Mucosa of gallbladder (tissue), 1 donor: Measurements from ENCODE around the gene SINHCAF. TPM values are rescaled to one million over a fixed set of nuclear protein-coding genes. Genes with fewer than 3 reads are reported as not detected.
"Not testable (repeated sequence)": the region's sequence is repeated elsewhere in the genome, so short reads cannot be mapped to it uniquely, and the experiment has no call there.

Experiments
- DNase-seq: peaks from one replicate; pipeline ENCODE4 v3.0.0-alpha.2; 2020; ENCODE audit warnings: low spot score
- total RNA-seq: library from RNA; stranded (reverse); gene quantifications from one replicate; pipeline ENCODE4 v1.2.1, GENCODE V29; 2021
- donor health status: DM: no; HTN: no; CAD: no.

Gene SINHCAF
- total RNA-seq, 1 donor from 2014 or later, result 73.3 TPM

DNA sequence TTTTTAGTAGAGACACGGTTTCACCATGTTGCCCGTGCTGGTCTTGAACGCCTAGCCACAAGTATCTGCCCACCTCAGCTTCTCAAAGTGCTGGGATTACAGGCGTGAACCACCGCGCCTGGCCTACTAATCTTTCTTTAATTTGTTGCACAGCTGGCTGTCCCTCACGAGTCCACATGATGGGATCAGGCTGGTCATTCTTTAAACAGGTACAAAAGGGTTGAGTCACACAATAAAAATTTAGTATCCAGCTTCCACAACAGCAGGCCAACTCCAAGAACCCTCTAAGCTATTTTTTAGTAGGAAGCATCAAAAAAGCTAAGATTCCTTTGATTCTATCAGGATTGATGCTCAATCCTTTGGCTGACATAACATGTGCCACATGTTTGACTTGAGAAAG lies 17.8 kb downstream of the SINHCAF start:
- no peak for DNase-seq

DNA sequence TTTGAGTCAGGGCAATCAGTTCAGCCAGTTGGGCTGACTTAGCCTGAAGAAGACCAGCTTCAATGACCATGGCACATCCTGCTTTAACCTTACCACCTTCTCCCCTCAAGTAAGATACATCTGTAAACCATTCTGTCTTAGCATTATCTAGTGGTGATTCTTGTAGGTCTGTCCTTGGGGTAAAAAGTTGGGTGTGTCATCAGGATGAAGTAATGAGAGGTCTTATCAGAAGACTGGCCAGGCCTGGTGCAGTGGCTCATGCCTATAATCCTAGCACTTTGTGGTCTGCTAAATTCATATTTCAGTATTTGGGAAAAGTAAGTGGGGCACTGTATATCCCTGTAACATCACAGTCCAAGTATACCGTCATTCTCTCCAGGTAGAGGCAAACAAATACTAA lies 19.1 kb downstream of the SINHCAF start:
- no peak for DNase-seq

DNA sequence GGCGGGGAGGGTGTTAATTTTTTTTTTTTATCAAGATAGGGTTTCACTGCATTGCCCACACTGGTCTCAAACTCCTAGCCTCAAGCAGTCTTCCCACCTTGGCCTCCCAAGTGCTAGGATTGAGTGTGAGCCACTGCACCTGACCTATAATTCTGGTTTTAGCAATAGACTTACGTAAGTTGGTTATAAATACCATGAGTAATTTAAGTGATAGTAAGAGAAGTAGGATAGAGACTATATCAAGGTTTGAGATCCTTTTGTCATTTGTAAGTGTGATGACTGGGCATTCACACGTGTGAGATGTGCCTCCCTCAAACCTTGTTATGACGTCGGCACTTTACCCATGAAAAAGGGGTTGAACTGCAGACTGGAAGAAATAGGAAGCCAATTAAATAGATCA lies 22.5 kb downstream of the SINHCAF start:
- no peak for DNase-seq

DNA sequence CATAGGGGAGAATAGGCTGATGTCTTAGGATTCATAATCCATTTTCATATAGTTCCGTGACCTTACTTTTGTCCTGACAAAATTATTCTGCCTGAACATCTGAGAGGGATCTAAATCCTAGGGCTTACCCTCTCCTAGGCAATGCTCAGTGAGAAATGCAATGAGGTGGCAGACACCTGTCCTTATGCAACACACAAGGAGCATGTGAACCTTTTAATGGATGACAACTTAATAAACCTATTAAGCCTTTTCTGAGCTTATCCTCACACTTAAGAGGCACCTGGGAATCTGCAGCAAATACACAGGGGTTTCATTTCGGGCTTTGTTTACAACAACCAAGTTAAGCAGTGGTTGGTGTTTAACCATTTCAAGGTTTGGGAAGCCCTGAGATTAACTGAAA lies 24.6 kb downstream of the SINHCAF start:
- no peak for DNase-seq

- no peak for DNase-seq
Measured at GRCh38 chr12:31300783-31301182, 25.2 kb downstream of the SINHCAF start.

DNA sequence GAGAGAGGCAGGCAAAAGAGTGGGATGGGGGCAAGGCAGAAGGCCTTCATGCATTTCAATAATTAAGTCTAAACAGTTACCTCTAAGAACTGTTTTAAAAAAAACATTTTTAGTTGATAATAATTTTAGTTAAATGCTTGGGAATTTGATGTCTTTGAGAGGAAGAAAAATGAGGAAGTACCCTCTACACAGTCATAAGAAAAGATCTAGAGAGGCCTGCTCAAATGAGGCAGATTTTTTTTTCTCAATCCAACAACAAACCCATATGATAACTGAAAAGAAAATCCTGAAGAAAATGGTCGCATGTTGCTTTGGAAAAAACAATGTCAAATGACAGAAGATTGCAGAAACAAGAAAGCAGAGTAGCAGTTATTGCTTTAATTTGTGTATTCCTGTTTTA lies 25.6 kb downstream of the SINHCAF start:
- no peak for DNase-seq

DNA sequence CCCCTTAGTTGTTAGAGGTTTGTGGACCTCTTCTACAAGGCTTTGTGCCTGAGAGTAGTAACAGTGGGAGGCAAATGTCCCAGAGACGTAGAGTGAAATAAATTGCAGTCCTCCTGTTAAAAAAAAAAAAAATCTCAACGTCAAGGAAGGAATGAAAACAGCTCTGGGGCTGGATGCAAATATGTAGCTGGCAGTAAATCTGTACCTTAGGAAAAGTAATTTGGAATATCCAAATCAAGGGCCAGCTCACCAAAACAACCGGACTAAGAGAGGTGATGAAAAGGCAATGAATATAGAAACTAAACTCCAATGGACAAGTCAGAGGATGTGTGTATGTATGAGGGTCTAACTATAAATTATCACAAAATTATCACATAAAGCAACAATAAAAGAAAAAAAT lies 27.0 kb downstream of the SINHCAF start:
- DNase-seq, result no peak

- DNase-seq, result no peak
Measured at GRCh38 chr12:31298515-31298910, 27.4 kb downstream of the SINHCAF start.

GRCh38 chr12:31297572-31298514 lies 28.1 kb downstream of the SINHCAF start:
- DNase-seq, result no peak

DNA sequence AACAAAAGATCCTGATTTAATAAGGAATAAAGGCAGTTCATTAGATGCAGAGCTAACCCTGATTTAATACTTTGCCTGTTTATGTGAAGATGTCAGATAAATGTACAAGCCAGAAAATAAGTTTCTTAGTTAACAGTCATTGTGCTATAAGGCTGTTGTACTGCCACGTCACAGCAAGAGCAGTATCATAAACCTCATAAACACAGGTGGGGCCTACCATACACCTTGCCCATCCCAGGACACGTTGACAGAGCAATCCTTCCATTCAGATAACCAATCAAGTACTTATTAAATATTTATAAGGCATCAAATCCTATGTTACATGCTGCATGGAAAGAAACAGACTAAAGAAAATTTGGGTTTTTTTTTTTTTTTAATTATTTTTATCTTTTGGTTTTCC lies 36.5 kb downstream of the SINHCAF start:
- no peak for DNase-seq

DNA sequence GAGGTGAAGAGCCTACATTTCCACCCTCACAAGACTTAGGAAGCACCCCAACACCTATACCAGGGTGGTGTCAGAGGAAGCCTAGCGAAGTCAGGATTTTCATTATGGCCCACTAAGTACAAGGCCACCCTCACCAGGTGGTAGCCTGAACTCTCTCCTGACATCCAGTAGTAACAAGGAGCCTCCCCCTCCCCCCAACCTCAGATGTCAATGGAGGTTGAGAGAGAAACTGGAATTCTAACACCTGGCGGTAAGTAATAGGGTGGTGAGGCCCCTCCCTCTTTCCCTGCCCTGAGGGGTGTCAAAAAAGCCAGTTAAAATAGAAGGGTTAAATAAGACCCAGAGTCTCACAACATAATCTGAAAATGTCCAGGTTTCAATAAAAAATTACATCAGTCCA lies 37.6 kb downstream of the SINHCAF start:
- no peak for DNase-seq

DNA sequence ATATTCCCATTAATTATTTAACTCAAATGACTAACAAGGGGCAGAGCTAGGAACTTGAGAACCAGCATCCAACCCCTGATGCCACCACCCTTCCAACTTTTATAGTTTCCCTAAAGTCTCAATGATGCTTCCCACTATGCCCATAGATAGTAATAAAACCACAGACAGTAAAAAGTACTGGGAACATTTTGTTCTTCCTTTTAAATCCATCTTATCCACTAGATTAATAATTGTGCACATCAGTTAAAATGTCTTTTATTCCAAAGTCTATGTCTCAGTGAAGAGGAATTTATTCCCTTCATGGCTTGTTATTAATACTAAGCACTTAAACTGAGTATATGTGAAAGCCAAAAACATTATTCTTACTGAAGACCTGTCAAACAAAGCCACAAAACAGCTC lies 45.8 kb downstream of the SINHCAF start:
- no peak for DNase-seq

GRCh38 chr12:31279390-31279924 lies 46.5 kb downstream of the SINHCAF start:
- no peak for DNase-seq

- no peak for DNase-seq
Measured at GRCh38 chr12:31278832-31279231, 47.1 kb downstream of the SINHCAF start.

DNA sequence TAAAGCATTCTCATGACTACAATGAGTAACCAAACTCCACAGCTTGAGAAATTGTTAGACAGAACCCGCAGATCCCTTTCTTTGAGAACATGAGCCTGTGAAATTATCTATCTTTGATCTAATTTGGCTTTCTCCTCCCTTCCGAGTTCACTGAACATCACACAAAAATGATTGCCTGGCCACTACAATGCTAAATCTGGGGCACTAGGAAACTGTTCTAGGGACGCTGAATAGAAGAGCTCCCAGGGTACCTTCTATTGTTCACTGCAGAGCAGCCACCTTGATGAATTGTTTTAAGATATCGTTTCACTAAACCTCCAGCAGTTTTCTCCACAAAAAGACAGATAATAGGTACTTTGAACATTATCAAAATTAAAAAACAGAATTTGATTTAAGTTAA lies 47.5 kb downstream of the SINHCAF start:
- no peak for DNase-seq

DNA sequence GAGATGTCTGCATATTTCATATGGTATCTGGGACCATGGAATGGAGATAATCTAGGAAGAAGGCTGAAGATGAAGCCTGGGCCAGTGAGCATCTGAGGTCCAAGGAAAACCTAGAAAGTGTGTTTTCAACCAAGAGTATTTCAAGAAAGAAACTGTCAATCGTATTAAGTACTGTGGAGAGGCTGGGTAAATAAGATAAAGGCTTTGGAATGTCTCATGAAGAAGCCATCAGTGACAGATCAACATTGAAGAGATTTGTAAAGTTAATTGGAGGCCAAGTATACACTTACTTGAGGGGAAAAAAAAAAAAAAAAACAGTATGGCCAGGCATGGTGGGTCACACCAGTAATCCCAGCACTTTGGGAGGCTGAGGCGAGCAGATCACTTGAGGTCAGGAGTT lies 48.9 kb downstream of the SINHCAF start:
- DNase-seq, result no peak

DNA sequence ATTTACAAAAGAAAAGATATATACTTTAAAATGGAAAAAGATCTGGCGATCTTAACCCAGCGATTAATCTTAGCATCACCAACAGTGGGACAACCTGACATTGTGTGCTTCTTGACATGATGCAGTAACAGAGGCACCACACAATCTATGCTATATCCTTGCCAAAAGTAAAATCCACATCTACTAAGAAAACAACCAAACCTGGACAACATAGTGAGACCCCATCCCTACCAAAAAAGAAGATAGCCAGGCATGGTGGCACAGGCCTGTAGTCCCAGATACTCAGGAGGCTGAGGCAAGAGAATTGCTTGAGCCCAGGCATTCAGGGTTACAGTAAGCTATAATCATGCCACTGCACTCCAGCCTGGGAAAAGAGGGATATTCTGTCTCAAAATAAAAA lies 50.5 kb downstream of the SINHCAF start:
- DNase-seq, result no peak

GRCh38 chr12:31274520-31275300 lies 51.2 kb downstream of the SINHCAF start:
- no peak for DNase-seq

- DNase-seq, result not testable (repeated sequence)
Measured at GRCh38 chr12:31273794-31274193, 52.2 kb downstream of the SINHCAF start.

DNA sequence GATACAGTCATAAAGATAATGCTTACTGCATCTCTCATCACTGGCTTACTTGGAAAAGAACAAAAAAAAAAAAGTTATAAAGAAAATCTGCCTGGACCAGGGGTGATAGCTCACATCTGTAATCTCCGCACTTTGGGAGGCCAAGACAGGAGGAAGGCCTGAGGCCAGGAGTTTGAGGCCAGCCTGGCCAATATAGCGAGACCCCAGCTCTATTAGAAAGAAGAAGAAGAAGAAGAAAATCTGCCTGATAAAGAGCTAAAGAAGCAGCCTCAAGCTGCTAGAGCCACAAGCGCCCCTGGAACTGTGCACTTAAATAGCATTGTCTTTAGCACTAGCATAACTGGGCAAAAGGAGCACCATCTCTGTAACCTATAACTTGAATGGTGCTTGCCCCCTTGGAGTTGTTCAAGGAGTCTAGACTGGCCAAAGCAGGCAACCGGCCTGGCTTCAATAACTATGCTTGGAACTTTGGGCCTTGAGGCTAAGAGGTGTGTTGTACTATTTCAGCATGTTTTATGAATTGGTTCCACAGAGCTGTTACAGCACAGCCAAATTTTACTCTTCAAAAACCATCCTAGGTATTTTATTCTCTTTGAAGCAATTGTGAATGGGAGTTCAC lies 53.2 kb downstream of the SINHCAF start:
- DNase-seq, result no peak

DNA sequence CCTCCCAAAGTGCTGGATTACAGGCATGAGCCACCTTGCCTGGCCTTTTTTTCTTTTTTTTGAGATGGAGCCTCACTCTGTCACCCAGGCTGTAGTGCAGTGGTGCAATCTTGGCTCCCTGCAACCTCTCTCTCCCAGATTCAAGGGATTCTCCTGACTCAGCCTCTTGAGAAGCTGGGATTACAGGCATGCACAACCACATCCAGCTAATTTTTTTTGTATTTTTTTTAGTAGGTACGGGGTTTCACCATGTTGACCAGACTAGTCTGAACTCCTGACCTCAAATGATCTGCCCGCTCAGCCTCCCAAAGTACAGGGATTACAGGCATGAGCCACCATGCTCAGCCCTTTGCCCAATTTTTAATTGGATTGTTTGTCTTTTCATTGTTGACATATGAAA lies 58.0 kb downstream of the SINHCAF start:
- DNase-seq, result no peak

DNA sequence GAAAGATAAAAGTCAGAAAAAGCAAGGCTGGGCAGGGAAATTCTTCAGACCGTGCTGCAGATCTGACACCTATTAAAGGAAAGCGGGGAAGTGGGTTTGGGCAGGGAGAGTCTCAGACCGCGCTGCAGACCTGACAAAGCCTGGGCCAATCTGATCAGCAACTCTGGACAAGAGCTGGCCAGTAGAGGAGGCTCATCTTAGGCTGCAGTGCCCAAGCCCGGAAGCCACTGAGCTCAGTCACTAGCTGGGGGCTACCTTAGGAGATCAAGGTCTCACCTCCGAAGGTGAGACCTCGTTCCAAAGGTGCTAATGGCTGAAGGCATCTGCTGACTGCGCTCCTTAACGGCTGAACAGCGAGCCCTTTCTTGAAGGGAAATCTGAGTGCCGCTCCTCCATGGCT lies 60.2 kb downstream of the SINHCAF start:
- no peak for DNase-seq
